ENCODE results near the gene CEND1. TPM values are rescaled to one million over a fixed set of nuclear protein-coding genes. Genes with fewer than 3 reads are reported as not detected.

Gene CEND1
- total and polyA plus RNA-seq, 2 of the 13 experiments (the other 11 are each of a cell fraction or from before 2014, with no cell fraction given) = not detected

GRCh38 chr11:776561-777287 lies 13.2 kb downstream of the CEND1 start (continued):
- no peak for TF ChIP-seq HINFP (CRISPR knock-in tag; IDR thresholded peaks at IDR 0.05; ENCODE audit: low read depth)
- no peak for TF ChIP-seq REPIN1 (CRISPR knock-in tag; IDR thresholded peaks at IDR 0.05; ENCODE audit: borderline replicate concordance, low read depth)
- no peak for TF ChIP-seq ZNF879 (CRISPR knock-in tag; IDR thresholded peaks at IDR 0.05)
- TF ChIP-seq ZNF263 (CRISPR knock-in tag; IDR thresholded peaks at IDR 0.05) = peak; percentile 29; the same call in 1 of the 2 replicates
- TF ChIP-seq ZNF772 (CRISPR knock-in tag; IDR thresholded peaks at IDR 0.05) = no peak
- no peak for TF ChIP-seq KAT2B (IDR thresholded peaks at IDR 0.05; ENCODE audit: borderline replicate concordance, low read depth, low read length)
- no peak for TF ChIP-seq ZNF33A (CRISPR knock-in tag; IDR thresholded peaks at IDR 0.05; ENCODE audit: borderline replicate concordance)
- TF ChIP-seq ZNF740 (CRISPR knock-in tag; IDR thresholded peaks at IDR 0.05) = 0 out of 2 replicates have a peak, but pooled peaks have one; percentile 46
- TF ChIP-seq DMTF1 (CRISPR knock-in tag; IDR thresholded peaks at IDR 0.05) = no peak
- TF ChIP-seq ZFAT (CRISPR knock-in tag; conservative IDR thresholded peaks at IDR 0.05) = no peak
- TF ChIP-seq XBP1 (CRISPR knock-in tag; IDR thresholded peaks at IDR 0.05) = no peak
- no peak for TF ChIP-seq GTF3A (CRISPR knock-in tag; conservative IDR thresholded peaks at IDR 0.05)
- no peak; the same call in 1 of the 2 replicates for TF ChIP-seq ZNF761 (CRISPR knock-in tag; conservative IDR thresholded peaks at IDR 0.05)
- TF ChIP-seq HNF1B (CRISPR knock-in tag; IDR thresholded peaks at IDR 0.05) = no peak
- TF ChIP-seq ZNF776 (CRISPR knock-in tag; IDR thresholded peaks at IDR 0.05) = no peak; the same call in 1 of the 2 replicates
- TF ChIP-seq ZBTB20 (CRISPR knock-in tag; IDR thresholded peaks at IDR 0.05; ENCODE audit: borderline replicate concordance, low read depth) = no peak
- TF ChIP-seq NPAS2 (CRISPR knock-in tag; IDR thresholded peaks at IDR 0.05; ENCODE audit: borderline replicate concordance) = no peak
- no peak for TF ChIP-seq FUBP1 (CRISPR knock-in tag; IDR thresholded peaks at IDR 0.05; ENCODE audit: borderline replicate concordance)
- TF ChIP-seq ZNF891 (CRISPR knock-in tag; IDR thresholded peaks at IDR 0.05) = no peak; the same call in 1 of the 2 replicates
- TF ChIP-seq PRPF4 (IDR thresholded peaks at IDR 0.05; ENCODE audit: low read depth, low read length, poor library complexity, severe bottlenecking) = no peak
- 0 out of 2 replicates have a peak, but pooled peaks have one; percentile 1 for TF ChIP-seq SPEN (CRISPR knock-in tag; IDR thresholded peaks at IDR 0.05; ENCODE audit: low read depth)
- no peak for TF ChIP-seq CHD2 (IDR thresholded peaks at IDR 0.05; ENCODE audit: low read depth, low read length)

Data from HepG2 (cell line).